ENCODE data around the gene UBASH3A.

The UBASH3A gene

DNA sequence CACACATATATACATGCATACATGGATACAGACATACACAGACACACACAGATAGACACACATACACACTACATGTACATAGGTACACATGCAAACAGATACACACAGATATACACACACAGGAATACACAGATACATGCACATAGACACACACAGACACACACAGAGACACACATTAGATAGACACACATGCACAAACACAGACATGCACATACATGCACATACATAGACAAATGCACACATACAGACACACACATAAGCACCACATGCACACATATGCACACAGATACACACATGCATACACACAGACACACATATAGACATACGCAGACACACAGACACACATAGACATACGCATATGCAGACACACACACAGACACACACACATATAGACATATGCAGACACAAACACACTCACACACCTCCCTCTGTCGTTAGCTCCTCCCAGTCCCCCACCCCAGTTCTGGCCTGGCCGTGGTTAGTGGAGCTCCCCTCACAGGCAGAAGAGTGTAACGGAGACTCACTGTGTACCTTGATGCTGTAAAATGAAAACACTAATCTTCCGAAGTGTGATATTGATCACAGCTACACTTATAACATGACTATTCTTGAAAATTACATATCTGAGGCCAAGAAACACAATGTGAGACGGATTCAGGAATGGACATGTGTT lies 7.6 kb downstream of the UBASH3A start:
- DNase-seq (ENCODE audit: low read depth) = no peak

DNA sequence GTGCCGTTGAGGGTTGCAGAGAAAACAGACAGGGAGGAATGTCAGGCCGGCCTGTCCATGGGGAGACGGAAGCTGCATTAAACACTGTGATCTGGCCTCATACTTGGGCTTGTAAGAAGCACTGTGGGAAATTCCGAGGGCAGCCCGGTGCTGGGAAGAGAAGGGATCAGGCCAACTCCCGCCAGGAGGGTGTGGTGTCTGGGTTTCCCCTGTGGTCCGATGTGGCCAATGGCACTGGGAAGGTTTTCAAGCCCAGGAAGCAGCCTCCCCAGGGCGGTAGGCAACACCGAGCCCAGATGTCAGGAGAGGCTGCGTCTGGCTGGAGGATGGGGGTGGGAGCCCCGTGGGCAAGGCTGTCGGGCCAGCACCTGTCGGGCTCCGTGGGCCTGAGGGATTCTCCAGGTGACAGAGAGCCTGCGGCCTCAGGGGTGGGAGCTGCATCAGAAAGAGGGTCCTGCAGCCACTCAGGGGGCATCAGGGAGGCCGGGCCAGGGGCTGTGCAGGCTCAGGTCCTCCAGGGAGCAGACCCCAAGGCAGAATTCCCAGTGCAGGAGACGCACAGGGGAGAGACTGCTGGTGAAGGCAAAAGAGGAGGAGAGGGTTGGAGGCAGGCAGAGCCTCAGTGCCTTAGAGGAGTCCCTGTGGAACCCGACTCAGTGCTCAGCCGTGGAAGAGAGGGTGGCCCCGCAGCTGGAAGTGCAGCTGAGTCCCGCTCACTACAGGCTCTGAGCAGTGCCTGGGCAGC lies 8.4 kb downstream of the UBASH3A start:
- DNase-seq (ENCODE audit: low read depth) = no peak

DNA sequence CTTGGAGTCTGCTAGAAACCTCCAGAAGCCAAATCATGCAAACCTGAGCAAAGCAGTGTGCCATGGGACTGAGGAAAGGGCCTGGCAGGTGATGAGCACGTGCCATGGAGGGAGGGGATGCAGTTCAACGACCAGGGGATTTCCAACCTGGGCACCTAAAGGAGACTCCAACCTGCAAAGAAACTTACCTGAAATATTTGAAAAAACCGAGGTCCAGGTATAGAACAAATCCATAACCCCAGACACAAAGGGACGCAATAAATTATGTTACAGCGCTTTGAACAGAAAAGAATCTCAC lies 8.9 kb downstream of the UBASH3A start:
- DNase-seq (ENCODE audit: low read depth) = no peak

DNA sequence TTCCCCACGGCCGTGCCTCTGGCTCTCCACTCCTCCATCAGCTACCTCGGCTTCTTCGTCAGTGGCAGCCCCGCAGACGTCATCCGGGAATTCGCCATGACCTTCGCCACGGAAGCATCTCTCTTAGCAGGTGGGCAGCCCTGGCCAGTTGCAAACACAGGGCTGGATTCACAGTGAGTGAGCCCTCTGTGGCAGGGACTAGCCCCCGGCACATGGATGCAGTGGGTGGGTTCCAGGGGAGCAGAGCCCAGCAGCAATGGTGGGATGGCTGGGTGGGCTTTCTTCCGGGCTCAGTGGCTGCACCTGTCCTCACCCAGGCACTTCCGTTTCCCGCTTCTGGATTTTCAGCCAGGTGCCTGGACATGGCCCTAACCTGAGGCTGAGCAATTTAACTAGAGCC lies 9.4 kb downstream of the UBASH3A start:
- DNase-seq (ENCODE audit: low read depth) = no peak

DNA sequence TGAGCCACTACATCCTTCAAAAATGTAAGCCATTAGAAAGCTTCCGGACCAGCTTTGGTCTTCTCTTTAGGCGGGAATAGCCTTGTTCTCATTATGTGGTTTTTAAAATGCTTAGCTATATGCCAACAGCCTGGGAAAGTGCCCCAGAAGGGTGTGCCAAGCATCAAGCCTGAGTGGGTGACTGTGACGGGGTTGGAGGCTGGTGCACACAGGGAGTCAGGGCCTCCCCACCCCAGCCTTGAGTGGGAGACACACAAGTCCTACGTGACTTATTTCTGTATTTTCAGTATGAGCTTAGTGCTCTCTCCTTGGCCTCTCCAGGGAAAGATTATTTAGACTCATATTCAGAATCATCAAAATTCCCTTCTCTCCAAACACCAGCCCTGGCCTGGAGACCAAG lies 9.8 kb downstream of the UBASH3A start:
- no peak for DNase-seq (ENCODE audit: low read depth)

DNA sequence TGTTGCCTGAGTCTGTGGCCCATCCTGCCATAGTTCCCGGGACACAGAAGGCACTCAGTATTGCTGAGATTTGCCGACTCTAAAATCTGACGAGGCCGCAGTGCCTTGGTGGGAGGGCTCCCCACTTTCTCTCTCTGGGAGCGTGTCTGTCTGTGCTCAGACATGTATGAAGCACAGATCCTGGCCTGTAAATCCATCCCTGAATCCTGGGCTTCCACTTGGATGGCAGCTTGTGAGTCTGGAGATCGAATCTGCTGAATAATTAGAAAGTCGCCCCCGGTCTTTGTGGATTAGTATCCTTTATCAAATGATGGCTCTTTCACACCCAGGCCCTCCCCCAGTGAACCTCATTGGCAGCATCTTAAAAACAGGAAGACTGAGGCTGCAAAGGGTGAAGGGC lies 10.4 kb downstream of the UBASH3A start:
- DNase-seq (ENCODE audit: low read depth) = no peak

DNA sequence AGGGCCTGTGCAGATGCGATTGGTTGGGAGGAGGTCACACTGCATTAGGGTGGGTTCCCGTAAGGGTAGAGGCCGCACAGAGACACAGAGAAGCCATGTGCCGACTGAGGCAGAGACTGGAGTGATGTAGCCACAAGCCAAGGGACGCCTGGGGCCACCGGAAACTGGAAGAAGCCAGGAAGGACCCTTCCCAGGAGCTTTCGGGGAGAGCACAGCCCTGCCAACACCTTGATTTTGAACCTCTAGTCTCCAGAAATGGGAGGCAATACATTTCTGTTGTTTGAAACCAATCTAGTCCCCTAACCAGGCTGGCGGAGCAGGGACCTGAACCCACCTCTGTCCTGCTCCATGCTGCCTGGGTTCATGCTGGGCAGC lies 10.8 kb downstream of the UBASH3A start:
- no peak for DNase-seq (ENCODE audit: low read depth)

DNA sequence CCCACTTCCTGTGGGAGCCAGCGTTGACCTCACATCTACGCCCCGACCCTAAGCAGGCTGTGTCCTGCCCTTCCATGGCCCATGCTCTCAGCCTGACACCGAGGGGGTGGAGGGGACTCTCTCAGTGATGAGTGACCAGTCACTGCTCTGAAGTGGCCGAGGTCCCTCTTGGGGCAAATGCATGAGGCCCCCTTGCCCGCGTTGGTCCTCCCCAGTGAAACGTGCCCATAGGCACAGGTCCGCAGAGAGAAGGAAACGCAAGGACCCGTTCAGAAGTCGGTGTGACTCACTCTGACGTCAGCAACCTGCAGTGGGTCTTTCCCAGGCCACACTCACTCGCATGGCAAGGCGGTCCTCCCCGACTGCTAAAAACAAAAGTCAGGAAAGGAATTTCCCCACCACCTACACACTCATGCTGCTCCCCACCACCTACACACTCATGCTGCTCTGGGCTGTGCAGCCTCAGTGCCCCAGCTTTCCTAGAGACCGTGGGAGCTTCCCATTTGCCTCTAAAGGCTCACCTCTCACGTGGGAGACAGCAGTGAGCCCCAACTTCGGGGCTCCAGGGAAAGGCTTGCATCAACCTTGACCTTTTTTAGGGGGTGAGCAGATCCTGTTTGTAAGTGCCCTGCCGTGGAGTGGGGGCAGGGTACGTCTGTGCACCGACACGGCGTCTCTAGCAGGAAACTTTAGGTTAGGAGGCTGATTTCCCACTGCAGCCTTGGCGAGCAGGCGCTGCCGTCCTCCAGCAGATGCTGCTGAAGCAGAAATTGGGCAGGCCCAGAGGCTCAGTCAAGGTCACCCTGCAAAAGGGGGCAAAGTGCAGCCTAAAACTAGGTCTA lies 11.4 kb downstream of the UBASH3A start:
- peak; percentile 88 for DNase-seq (ENCODE audit: low read depth)

DNA sequence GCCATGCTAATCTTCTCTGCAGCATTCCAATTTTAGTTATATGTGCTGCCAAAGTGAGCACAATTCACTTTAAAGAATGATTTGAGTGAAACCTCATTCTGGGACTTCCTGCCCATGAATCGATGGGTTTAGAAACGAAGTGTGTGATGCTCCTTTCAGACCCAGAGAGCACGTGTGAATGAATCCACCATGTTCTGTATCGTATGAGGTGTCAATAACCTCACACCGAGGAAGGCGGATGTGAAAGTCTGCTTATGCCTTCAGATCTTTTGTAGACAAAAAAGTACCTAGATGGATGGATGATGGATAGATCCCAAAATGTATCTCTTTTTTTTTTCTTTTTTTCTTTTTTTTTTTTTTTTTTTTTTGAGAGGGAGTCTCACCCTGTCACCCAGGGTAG lies 13.8 kb downstream of the UBASH3A start:
- no peak for DNase-seq (ENCODE audit: low read depth)

DNA sequence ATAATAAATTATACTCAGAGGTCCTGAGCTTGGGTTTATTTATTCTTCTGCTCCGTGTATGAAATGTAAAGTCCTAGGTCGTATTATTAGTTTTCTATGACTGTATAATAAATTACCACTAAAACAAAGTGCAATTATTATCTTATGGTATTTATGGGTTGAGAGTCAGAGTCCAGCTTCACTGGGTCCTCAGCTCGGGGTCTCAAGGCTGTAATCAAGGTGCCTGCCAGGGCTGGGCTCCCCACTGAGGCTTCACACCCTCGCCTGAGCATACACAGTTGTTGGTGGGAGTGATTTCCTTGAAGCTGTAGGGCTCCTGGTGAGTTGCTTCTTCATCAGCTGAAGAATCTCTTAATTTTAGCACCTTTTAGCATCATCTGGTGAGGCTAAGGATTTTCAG lies 15.2 kb downstream of the UBASH3A start:
- no peak for DNase-seq (ENCODE audit: low read depth)

DNA sequence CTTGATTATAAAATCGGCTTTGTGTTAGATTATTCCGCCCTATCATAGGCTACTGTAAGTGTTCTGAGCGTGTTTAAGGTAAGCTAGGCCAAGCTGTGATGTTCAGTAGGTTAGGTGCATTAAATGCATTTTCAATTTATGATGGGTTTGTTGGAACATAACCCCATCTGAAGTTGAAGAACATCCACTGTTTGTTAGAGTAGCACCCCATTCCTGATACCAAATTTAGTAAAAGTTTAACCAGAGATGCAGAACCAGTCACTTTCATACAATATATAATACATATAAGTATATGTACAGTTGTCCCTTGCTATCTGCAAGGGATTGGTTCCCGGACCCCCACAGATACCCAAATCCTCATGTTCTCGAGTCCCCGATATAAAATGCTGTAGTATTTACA lies 16.1 kb downstream of the UBASH3A start:
- DNase-seq (ENCODE audit: low read depth) = no peak

DNA sequence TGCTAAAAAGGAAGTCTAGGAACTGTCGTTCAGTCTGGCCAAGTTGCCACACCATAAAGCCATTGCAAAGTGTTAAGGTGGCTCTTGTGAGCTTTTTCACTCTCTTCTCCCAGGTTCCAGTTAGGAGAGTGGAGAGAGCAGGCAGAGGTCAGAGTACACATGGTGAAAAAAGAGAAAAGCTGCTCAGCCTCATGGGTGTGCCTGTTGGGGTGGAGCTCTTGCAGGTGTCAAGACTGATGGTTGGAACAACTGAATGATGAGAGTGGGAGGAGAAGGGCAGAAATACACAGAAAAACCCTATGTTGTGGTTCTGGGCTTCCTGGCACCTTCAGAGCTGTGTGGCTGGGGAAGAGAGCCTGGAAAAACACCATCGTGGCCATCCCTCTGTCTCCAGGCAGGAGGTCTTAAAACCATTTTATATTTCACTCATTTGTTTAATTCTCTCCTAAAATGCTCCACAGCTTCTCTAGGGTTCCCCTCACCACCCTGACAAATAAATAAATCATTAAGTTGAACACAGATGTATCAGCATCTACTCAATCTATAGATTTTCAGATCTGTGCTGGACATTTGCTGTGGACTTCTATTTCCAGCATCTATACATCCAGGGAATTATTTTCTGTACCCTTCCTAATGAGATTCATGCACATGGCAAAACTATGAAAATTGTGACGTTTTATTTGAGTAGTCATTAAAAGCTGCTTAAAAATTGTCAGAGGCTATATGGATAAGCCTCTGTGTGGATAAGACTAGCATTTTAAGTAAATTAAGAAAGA lies 17.5 kb downstream of the UBASH3A start:
- DNase-seq (ENCODE audit: low read depth) = no peak

DNA sequence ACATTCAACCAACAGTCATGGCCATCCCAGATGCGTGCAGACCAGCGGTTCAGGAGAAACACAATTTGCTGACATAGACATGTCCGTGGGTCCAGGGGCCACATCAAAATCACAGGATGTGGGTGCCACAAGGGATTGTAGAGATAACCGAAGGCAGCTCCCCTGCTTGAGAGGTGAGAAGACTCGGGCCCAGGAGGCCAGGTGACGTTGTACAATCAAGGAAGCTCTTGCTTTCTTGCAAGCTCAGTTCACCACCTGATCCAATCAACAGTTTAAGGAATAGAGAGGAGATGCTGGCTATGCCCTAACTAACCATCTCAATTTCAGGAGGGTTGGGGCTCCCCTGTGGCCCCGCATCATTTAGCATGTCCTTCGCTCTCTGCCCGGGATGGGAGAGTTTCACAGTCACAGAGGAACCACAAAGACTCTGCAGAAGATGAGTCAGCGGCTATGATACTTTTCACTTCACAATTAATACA lies 19.5 kb downstream of the UBASH3A start:
- no peak for DNase-seq (ENCODE audit: low read depth)

DNA sequence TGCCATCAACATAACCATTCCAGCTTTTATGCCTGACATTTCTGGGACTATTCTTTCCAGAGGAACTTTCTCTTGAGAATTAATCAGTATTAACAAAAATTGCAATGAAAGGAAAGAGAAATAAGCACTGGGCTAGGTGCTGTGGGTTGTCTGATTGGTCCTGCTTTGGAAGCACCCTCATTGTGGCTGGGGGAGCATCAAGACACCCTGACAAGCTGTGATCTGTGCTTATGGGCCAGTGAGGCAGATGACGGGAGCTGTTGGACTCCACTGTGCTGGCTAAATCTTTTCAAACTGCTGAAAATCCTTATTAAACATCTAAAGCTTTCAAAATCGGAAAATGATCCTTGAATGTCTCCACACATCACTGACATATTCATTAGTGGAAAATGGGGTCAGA lies 20.0 kb downstream of the UBASH3A start:
- DNase-seq (ENCODE audit: low read depth) = no peak

DNA sequence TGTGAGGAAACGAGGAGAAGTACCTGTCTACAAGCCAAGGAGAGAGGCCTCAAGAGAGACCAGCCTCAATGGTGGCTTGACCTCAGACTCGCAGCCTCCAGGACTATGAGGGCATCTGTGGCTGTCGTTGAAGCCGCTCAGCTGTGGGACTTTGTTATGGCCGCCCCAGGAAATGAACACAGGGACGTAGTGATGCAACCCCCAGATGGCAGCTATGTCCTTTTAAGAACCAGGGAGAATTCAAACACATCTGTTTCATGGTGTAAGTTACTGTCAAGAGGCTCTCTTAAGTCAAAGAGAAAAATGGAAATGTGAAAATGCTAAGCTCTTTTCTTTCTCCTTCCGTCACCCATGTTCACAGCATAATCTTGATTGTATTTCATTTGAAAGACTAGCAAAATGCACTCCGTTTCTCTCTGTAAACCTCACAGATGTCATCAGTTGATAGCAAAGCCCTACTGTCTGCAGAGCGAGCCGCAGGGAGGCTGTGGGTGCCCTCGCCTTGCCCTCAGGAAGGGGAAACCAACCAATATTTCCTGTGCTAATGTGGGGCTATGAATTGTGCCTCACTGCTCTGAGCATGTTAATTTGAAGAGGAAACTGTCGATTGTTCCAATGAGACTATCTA lies 21.3 kb downstream of the UBASH3A start:
- peak; percentile 71 for DNase-seq (ENCODE audit: low read depth)

DNA sequence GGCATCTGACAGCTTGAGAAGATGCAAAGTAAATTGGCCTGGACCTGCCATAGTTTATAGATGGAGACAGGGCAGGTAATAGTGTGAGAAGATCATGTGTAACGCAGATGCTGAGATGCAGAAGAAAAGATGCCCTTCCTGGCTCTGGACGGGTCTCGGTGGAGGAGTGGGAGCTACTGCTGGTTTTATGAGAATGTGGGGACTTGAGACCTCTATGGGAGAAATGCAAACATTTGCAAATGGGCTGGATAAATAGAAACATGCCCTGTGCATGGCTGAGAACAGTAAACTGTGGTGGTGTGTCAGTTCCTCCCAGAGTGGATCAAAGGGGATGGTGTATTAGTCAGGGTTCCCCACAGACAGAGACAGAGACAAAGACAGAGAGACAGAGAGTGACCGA lies 21.9 kb downstream of the UBASH3A start:
- DNase-seq (ENCODE audit: low read depth) = no peak

DNA sequence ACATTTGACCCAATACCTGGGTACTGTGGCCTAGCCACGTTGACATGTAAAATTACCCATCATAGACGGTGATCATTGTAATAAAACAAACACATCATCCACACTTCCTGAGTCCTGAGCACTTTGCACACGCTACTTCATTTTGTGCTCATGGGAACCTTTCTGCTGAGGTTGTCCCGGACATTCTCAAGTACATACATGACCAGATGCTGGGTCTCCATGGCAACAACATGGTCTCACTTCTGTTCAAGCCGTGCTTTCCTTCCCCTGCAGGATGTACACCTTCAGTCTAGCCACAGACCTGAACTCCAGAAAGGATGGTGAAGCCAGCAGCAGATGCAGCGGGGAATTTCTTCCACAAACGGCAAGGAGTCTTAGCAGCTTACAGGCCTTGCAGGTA lies 22.7 kb downstream of the UBASH3A start:
- DNase-seq (ENCODE audit: low read depth) = no peak

DNA sequence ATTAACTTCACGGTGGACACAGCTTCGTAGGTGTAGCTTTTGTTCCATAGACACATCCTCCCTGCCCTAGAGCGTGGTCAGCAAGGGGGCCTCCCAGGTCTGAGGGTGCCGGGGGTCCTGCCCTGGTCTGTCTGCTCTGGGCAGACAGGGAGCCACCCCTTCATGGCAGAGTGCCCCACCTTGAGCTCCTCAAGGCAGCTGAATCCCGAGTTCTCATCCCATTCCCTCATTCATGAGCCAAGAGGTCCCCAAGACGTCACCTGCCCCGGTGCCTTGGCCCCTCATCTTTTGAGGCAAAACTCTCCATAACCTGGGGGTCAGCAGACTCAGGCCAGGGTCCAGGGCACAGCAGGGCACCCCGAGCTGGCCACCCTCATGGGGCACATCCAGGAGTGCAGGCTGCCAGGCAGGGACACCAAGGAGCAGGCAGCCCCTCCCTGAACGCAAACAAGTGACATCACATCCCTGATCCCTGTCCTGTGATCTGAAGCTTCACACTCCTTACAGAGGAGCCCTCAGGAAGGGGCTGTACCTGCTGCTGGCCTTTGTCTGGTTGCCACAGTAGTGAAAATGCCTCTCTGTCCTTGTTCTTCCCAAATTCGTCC lies 23.3 kb downstream of the UBASH3A start:
- no peak for DNase-seq (ENCODE audit: low read depth)

DNA sequence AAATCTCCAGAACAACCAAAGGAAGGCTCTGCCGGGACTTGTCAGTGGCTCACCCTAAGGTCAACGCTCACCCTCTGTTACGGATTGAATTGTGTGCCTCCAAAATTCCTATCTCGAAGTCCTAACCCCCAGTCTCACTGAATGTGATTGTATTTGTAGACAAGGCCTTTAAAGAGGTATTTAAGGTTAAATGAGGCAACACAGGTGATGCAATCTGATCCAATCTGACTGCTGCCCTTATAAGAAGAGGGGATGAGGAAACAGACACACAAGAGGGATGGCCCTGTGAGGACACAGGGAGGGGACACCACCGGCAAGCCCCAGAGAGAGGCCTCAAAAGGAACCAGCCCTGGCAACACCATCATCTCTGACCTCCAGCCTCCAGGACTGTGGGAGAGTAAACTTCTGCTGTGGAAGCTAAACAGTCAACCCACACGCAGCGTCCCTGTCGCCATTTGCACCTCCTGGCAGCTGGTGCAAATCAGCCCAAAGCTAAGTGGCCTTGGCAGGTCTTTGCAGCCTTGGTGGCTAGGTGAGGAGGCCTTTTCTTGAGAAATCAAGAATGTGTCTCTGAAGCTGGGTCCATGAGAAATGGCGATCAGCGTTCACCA lies 24.2 kb downstream of the UBASH3A start:
- no peak for DNase-seq (ENCODE audit: low read depth)

DNA sequence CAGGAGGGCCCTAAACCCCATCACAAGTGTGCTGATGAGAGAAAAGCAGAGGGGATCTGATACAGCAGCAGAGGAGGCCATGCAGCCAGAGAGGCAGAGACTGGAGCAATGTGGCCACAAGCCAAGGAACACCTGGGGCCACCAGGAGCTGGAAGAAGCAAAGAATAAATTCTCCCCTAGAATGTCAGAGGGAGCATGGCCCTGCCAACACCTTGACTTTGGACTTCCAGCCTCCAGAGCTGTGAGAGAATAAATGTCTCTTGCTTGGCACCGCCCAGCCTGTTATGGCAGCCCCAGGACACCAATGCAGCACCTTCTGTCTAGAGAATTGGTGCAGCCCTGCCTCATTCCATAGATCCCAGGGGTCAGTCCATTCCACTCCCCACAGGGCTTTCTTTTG lies 25.3 kb downstream of the UBASH3A start:
- no peak for DNase-seq (ENCODE audit: low read depth)

DNA sequence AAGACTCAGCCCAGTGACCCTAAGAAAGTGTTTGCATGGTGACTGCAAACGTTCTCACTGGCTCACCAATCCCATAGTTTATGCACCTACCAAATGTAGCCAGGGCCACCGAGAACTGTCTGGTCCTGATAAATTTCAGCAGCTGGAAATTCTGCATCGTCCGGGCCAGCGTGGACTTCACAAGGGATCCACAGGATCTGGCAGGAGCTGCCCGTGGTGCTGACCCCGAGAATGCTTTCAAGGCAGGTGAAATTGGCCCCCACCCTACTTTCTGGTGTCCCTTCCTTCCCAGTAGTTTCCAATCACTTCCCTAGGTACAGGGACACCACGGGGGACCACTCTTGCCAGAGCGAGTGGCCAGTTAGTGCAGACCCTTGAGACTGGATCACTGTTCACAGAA lies 26.2 kb downstream of the UBASH3A start:
- DNase-seq (ENCODE audit: low read depth) = no peak

All from T follicular helper cell (primary cell).